Karpas-422 (cell line): ENCODE data around the gene STX19. TPM values are rescaled to one million over a fixed set of nuclear protein-coding genes. Genes with fewer than 3 reads are reported as not detected.

Experiments
- DNase-seq: peaks from one replicate; pipeline ENCODE4 v3.0.0-alpha.2; 2015
- H2AFZ ChIP-seq: fragments of 200-600 bp; sonication (generic); 2 replicates; pipeline ENCODE4 v1.6.1; 2014; ENCODE audit warnings: antibody characterized with exemption, low read length, mixed read lengths
- H3K27ac ChIP-seq: fragments of 200-600 bp; sonication (generic); 2 replicates; pipeline ENCODE4 v1.5.1; 2014; ENCODE audit warnings: mild to moderate bottlenecking, low read length, moderate library complexity
- H3K27me3 ChIP-seq: fragments of 200-600 bp; sonication (generic); 2 replicates; pipeline ENCODE4 v1.6.1; 2014; ENCODE audit warnings: low read length, mixed read lengths
- H3K36me3 ChIP-seq: fragments of 200-600 bp; sonication (generic); 2 replicates; pipeline ENCODE4 v1.6.1; 2014; ENCODE audit warnings: low read length, mixed read lengths; ENCODE audit not compliant: insufficient read depth
- H3K4me1 ChIP-seq: fragments of 200-600 bp; sonication (generic); 2 replicates; pipeline ENCODE4 v1.6.1; 2014; ENCODE audit warnings: mild to moderate bottlenecking, low read length, mixed read lengths
- H3K4me2 ChIP-seq: fragments of 200-600 bp; sonication (generic); 2 replicates; pipeline ENCODE4 v1.6.1; 2014; ENCODE audit warnings: low read length, low read depth, mild to moderate bottlenecking; ENCODE audit not compliant: poor library complexity, severe bottlenecking
- H3K4me3 ChIP-seq: fragments of 200-600 bp; sonication (generic); 2 replicates; pipeline ENCODE4 v1.5.1; 2014; ENCODE audit warnings: mild to moderate bottlenecking, antibody characterized with exemption, low read length, mixed read lengths
- H3K79me2 ChIP-seq: fragments of 200-600 bp; sonication (generic); 2 replicates; pipeline ENCODE4 v1.6.1; 2014; ENCODE audit warnings: mild to moderate bottlenecking, low read length, mixed read lengths
- H3K9ac ChIP-seq: fragments of 200-600 bp; sonication (generic); 2 replicates; pipeline ENCODE4 v1.6.0; 2014; ENCODE audit warnings: low read length
- H3K9me2 ChIP-seq: fragments of 200-600 bp; sonication (generic), shearing (Covaris generic); replicated peaks from 2 replicates; pipeline ENCODE4 v1.6.0; 2014; ENCODE audit warnings: mild to moderate bottlenecking, low read length, moderate library complexity; ENCODE audit not compliant: insufficient read depth
- H3K9me3 ChIP-seq: fragments of 300-700, 200-600 bp; sonication (generic); 2 replicates; pipeline ENCODE4 v1.6.1; 2014; ENCODE audit warnings: low read length, mixed read lengths
- H4K20me1 ChIP-seq: fragments of 200-600 bp; sonication (generic); 2 replicates; pipeline ENCODE4 v1.6.1; 2014; ENCODE audit warnings: mild to moderate bottlenecking, antibody characterized with exemption, low read length, low read depth; ENCODE audit not compliant: insufficient read depth
- total RNA-seq: library from RNA; depleted of rRNA; stranded (reverse); fragments of >200 nt; shearing (Covaris generic); gene quantifications from 2 replicates; pipeline ENCODE4 v1.2.3, GENCODE V29; 2014; ENCODE audit warnings: low replicate concordance

STX19 gene
- total RNA-seq, 1 experiment from 2014 or later, result not detected

GRCh38 chr3:94065122-94065521 is 36.7 kb upstream of the STX19 start:
- Histone ChIP-seq H4K20me1 (no peaks in the 10 kb centered on the region), H3K79me2 (peaks cover 78% of the 10 kb centered on the region), H3K36me3 (peaks cover 14% of the 10 kb centered on the region), H2AFZ (no peak overlapping the region), H3K4me1 (peaks cover 50% of the 10 kb centered on the region), H3K9ac (peak overlapping the region; percentile 82), H3K9me2 (no peaks in the 10 kb centered on the region), H3K4me3 (peak overlapping the region; percentile 75), H3K9me3 (no peaks in the 10 kb centered on the region), H3K4me2 (peak overlapping the region; percentile 96), H3K27ac (peak overlapping the region; percentile 59), H3K27me3 (no peaks in the 10 kb centered on the region)
- peak; percentile 53 for DNase-seq

GRCh38 chr3:94064243-94064860 is 36.0 kb upstream of the STX19 start:
- peaks cover 49% of the 10 kb centered on the region for H3K4me1 ChIP-seq
- H3K4me2 ChIP-seq, result peak overlapping the region; percentile 96
- H3K9ac ChIP-seq, result peak overlapping the region; percentile 82
- no peaks in the 10 kb centered on the region for H4K20me1 ChIP-seq
- no peaks in the 10 kb centered on the region for H3K9me3 ChIP-seq
- no peaks in the 10 kb centered on the region for H3K9me2 ChIP-seq
- H3K4me3 ChIP-seq, result peak overlapping the region; percentile 75
- H2AFZ ChIP-seq, result no peak overlapping the region
- H3K27me3 ChIP-seq, result no peaks in the 10 kb centered on the region
- H3K36me3 ChIP-seq, result peaks cover 14% of the 10 kb centered on the region
- H3K27ac ChIP-seq, result no peak overlapping the region
- DNase-seq, result peak; percentile 52
- H3K79me2 ChIP-seq, result peaks cover 70% of the 10 kb centered on the region

DNA sequence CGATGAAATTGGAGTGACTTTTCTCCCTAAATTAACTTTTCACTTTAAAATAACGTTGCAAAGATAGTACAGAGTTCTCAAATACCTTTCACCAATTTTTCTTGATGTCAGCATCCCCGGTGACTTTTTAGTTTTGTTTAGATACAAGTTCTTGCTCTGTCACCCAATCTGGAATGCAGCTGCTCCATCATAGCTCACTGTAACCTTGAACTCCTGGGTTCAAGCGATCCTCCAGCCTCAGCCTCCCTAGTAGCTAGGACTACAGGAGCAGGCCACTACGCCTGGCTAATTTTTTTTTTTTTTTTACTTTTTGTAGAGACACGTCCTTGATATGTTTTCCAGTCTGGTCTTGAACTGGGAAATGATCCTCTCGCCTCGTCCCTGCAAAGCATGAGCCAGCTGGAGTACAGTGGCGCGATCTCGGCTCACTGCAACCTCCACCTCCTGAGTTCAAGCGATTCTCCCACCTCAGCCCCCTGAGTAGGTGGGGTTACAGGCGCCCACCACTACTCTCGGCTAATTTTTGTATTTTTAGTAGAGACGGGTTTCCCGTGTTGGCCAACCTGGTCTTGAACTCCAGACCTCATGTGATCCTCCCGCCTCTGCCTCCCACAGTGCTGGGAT is 35.2 kb upstream of the STX19 start:
- Histone ChIP-seq H3K36me3 (peaks cover 14% of the 10 kb centered on the region), H3K4me2 (peak overlapping the region; percentile 96), H3K79me2 (peaks cover 63% of the 10 kb centered on the region), H3K9ac (peak overlapping the region; percentile 82), H3K9me2 (no peaks in the 10 kb centered on the region), H4K20me1 (no peaks in the 10 kb centered on the region), H3K4me1 (peaks cover 42% of the 10 kb centered on the region), H3K27me3 (no peaks in the 10 kb centered on the region), H3K9me3 (no peaks in the 10 kb centered on the region), H2AFZ (no peak overlapping the region; the same call in 1 of the 2 replicates), H3K27ac (peak overlapping the region; percentile 96), H3K4me3 (peak overlapping the region; percentile 75)
- peak; percentile 60 for DNase-seq

DNA sequence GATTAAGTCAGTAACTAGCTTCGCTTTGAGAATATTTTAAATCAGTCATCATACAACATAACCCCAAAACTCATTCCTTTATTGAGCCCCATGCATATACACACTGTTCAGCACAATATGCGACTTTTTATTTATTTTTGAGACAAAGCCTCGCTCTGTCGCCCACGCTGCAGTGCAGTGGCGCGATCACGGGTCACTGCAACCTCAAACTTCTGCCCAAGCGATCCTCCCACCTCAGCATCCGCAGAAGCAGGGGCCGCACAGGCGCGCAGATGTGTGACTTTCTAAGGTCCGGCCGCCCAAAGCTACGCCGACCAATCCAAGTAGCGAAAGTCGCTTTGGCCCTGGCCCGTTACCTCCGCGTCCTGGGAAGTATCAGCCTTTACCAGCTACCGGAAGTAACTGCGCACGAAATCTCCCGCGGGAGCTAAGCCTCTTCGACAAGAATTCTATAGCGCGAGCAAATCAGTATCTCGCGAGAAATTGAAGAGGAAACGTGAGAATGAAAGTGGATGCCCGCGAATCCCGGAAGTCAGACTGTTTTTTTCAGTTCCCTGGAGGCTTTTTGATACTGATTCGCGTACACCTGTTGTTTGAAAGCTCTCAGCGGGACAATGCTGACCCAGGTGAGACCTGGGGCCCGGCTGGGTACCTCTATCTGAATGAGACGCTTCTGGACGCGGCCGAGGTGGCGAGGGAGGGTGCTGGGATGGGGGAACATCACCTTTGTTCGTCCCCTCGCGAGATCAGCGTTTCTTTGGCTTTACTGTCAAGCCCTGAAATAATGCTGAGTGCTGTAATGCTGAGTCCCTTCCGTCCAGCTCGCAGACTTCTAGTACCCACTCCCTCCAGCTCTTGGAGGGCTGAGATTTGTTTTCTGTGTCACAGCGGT is 34.4 kb upstream of the STX19 start, which contains the start of the genes DHFR2 and NSUN3:
DHFR2 (minus strand) TSS at position 404 of the 892 bp plus-strand sequence. CDS start 1,405 bp downstream, outside the sequence.
NSUN3 (plus strand) TSS at position 549 of the 892 bp plus-strand sequence; CDS start at position 615, 66 bp downstream.
- Histone ChIP-seq H3K27ac (peak within 1 kb of the TSS; percentile 96), H3K9ac (peak within 1 kb of the TSS; percentile 82), H4K20me1 (no peaks in the 10 kb centered on the region), H3K4me2 (peak within 1 kb of the TSS; percentile 96), H3K36me3 (peaks cover 14% of the 10 kb centered on the region), H2AFZ (peak within 1 kb of the TSS; percentile 52), H3K79me2 (peaks cover 56% of the 10 kb centered on the region), H3K27me3 (no peaks in the 10 kb centered on the region), H3K9me2 (no peaks in the 10 kb centered on the region), H3K4me3 (peak within 1 kb of the TSS; percentile 75), H3K9me3 (no peaks in the 10 kb centered on the region), H3K4me1 (peaks cover 42% of the 10 kb centered on the region)
- peak; percentile 99 for DNase-seq

DNA sequence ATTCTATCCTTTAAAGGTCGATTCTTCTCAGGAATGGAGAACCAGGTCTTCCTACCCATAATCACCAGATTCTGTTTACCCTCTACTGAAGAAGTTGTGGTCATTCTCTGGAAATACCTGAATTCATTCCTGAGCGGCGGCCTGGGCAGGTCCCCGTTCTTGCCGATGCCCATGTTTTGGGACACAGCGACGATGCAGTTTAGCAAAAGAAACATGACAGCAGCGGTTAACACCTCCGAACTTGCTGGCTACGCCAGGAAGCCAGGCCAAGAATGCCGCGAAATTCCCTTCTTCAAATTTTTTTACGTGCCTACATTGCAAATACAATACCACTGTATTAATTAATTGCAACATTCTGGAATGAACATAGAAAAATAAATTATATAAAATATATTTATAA is 32.9 kb upstream of the STX19 start:
- Histone ChIP-seq H2AFZ (no peak overlapping the region), H4K20me1 (no peaks in the 10 kb centered on the region), H3K4me1 (peaks cover 37% of the 10 kb centered on the region), H3K27ac (no peak overlapping the region), H3K9me2 (no peaks in the 10 kb centered on the region), H3K79me2 (peaks cover 42% of the 10 kb centered on the region), H3K9ac (no peak overlapping the region), H3K36me3 (no peaks in the 10 kb centered on the region), H3K4me2 (peak overlapping the region; percentile 96), H3K9me3 (no peaks in the 10 kb centered on the region), H3K4me3 (no peak overlapping the region), H3K27me3 (no peaks in the 10 kb centered on the region)
- no peak for DNase-seq

- Histone ChIP-seq H3K9me2 (no peaks in the 10 kb centered on the region), H3K27me3 (no peaks in the 10 kb centered on the region), H4K20me1 (no peaks in the 10 kb centered on the region), H3K79me2 (no peaks in the 10 kb centered on the region), H3K9me3 (no peaks in the 10 kb centered on the region), H2AFZ (no peak overlapping the region), H3K4me3 (no peak overlapping the region), H3K9ac (no peak overlapping the region), H3K36me3 (peaks cover 5% of the 10 kb centered on the region; the same call in 1 of the 2 replicates), H3K4me2 (no peak overlapping the region), H3K27ac (no peak overlapping the region), H3K4me1 (peaks cover 5% of the 10 kb centered on the region)
- DNase-seq, result no peak
Observed at GRCh38 chr3:94050546-94050945, 22.1 kb upstream of the STX19 start.

- Histone ChIP-seq H4K20me1 (no peaks in the 10 kb centered on the region), H3K9me3 (no peaks in the 10 kb centered on the region), H3K4me3 (no peak overlapping the region), H3K27ac (no peak overlapping the region), H3K4me1 (peaks cover 5% of the 10 kb centered on the region), H2AFZ (no peak overlapping the region), H3K9ac (no peak overlapping the region), H3K4me2 (no peak overlapping the region), H3K36me3 (peaks cover 5% of the 10 kb centered on the region), H3K27me3 (no peaks in the 10 kb centered on the region), H3K79me2 (no peaks in the 10 kb centered on the region), H3K9me2 (no peaks in the 10 kb centered on the region)
- DNase-seq, result no peak
Observed at GRCh38 chr3:94049267-94049666, 20.9 kb upstream of the STX19 start.

- no peak overlapping the region for H3K4me2 ChIP-seq
- H3K9me2 ChIP-seq, result no peaks in the 10 kb centered on the region
- H2AFZ ChIP-seq, result no peak overlapping the region
- no peaks in the 10 kb centered on the region for H3K79me2 ChIP-seq
- H4K20me1 ChIP-seq, result no peaks in the 10 kb centered on the region
- H3K4me3 ChIP-seq, result no peak overlapping the region
- H3K36me3 ChIP-seq, result peaks cover 3% of the 10 kb centered on the region; the same call in 1 of the 2 replicates
- no peaks in the 10 kb centered on the region for H3K9me3 ChIP-seq
- H3K27me3 ChIP-seq, result no peaks in the 10 kb centered on the region
- no peak overlapping the region for H3K9ac ChIP-seq
- H3K27ac ChIP-seq, result no peak overlapping the region
- H3K4me1 ChIP-seq, result peaks cover 5% of the 10 kb centered on the region
- DNase-seq, result no peak
Observed at GRCh38 chr3:94046533-94046932, 18.1 kb upstream of the STX19 start.
